ENCODE measurements around the gene CLASRP.

Gene CLASRP

DNA sequence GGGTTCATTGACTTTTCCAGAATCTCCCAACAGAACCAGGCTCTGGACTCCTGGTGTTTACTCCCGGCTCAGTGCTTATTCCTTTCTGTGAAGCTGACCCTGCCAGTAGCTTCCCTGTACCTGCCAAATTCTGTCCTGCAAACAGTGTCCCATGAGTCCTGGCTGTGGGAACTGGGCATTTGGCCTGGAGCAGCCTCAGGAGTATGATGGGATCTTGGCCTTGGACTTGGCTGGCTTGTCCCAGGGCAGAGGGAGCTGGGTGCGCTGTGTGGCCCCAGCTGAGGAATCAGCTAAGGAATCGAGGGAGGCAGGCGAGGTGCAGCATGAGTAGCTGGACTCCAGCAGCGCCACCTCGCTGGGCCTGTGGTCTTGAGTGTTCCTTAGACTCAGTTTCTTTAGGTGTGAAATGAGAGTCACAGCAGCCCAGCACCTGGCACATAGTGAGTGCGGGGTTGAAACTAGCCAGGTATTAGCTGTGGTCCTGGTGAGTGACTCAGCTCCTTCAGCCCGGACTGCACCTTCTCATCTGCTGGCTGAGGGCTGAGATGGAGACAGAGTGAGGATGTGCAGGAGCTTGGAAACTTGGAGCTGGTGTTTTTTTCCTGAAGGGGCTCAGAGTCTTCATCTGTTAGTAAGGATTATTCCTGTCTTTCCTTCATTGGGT lies 10.4 kb downstream of the CLASRP start:
- Histone ChIP-seq H3K27ac (replicated peaks) (no peak overlapping the region), H3K27me3 (ENCODE audit: insufficient read depth, poor library complexity, severe bottlenecking) (no peaks in the 10 kb centered on the region), H3K4me3 (replicated peaks; ENCODE audit: insufficient read depth, low read length) (no peak overlapping the region)
- no peak for DNase-seq (ENCODE audit: low read depth in 1 of 2, low spot score in 1 of 2)
- TF ChIP-seq POLR2AphosphoS5 (IDR thresholded peaks at IDR 0.05; ENCODE audit: low read depth) (no peak), SPI1 (IDR thresholded peaks at IDR 0.05; ENCODE audit: borderline replicate concordance, low read depth) (no peak), GABPA (IDR thresholded peaks at IDR 0.05; ENCODE audit: low read depth) (no peak)
- TF ChIP-seq, protein P1, sequence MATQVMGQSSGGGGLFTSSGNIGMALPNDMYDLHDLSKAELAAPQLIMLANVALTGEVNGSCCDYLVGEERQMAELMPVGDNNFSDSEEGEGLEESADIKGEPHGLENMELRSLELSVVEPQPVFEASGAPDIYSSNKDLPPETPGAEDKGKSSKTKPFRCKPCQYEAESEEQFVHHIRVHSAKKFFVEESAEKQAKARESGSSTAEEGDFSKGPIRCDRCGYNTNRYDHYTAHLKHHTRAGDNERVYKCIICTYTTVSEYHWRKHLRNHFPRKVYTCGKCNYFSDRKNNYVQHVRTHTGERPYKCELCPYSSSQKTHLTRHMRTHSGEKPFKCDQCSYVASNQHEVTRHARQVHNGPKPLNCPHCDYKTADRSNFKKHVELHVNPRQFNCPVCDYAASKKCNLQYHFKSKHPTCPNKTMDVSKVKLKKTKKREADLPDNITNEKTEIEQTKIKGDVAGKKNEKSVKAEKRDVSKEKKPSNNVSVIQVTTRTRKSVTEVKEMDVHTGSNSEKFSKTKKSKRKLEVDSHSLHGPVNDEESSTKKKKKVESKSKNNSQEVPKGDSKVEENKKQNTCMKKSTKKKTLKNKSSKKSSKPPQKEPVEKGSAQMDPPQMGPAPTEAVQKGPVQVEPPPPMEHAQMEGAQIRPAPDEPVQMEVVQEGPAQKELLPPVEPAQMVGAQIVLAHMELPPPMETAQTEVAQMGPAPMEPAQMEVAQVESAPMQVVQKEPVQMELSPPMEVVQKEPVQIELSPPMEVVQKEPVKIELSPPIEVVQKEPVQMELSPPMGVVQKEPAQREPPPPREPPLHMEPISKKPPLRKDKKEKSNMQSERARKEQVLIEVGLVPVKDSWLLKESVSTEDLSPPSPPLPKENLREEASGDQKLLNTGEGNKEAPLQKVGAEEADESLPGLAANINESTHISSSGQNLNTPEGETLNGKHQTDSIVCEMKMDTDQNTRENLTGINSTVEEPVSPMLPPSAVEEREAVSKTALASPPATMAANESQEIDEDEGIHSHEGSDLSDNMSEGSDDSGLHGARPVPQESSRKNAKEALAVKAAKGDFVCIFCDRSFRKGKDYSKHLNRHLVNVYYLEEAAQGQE (IDR thresholded peaks at IDR 0.05; ENCODE audit: insufficient replicate concordance, low read depth), result no peak
- TF ChIP-seq, protein P2, sequence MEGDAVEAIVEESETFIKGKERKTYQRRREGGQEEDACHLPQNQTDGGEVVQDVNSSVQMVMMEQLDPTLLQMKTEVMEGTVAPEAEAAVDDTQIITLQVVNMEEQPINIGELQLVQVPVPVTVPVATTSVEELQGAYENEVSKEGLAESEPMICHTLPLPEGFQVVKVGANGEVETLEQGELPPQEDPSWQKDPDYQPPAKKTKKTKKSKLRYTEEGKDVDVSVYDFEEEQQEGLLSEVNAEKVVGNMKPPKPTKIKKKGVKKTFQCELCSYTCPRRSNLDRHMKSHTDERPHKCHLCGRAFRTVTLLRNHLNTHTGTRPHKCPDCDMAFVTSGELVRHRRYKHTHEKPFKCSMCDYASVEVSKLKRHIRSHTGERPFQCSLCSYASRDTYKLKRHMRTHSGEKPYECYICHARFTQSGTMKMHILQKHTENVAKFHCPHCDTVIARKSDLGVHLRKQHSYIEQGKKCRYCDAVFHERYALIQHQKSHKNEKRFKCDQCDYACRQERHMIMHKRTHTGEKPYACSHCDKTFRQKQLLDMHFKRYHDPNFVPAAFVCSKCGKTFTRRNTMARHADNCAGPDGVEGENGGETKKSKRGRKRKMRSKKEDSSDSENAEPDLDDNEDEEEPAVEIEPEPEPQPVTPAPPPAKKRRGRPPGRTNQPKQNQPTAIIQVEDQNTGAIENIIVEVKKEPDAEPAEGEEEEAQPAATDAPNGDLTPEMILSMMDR (IDR thresholded peaks at IDR 0.05; ENCODE audit: insufficient read depth, low read length), result no peak

DNA sequence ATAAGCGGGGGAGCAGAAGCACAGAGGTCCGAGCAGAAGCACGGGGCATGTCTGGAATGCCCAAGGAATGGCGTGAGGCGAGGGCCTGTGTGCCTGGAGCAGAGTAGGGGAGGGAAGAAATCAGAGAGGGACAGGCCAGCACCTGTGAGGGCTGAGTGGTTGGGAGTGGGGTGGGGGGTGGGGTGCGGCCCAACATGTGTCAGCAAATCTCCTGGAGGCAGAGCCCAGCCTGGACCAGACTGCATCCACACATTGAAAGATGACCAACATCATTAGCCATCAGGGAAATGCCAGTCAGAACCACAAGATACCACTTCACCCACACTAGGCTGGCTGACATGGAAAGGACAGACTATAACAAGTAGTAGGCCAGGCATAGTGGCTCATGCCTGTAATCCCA lies 11.2 kb downstream of the CLASRP start:
- no peak for TF ChIP-seq POLR2AphosphoS5 (IDR thresholded peaks at IDR 0.05; ENCODE audit: low read depth)
- no peak for TF ChIP-seq GABPA (IDR thresholded peaks at IDR 0.05; ENCODE audit: low read depth)
- TF ChIP-seq, protein P1 (IDR thresholded peaks at IDR 0.05; ENCODE audit: insufficient replicate concordance, low read depth), result no peak
- TF ChIP-seq, protein P2 (IDR thresholded peaks at IDR 0.05; ENCODE audit: insufficient read depth, low read length), result no peak
- TF ChIP-seq SPI1 (IDR thresholded peaks at IDR 0.05; ENCODE audit: borderline replicate concordance, low read depth), result no peak
- Histone ChIP-seq H3K27me3 (ENCODE audit: insufficient read depth, poor library complexity, severe bottlenecking) (no peaks in the 10 kb centered on the region), H3K4me3 (replicated peaks; ENCODE audit: insufficient read depth, low read length) (no peak overlapping the region), H3K27ac (replicated peaks) (no peak overlapping the region)
- DNase-seq (ENCODE audit: low read depth in 1 of 2, low spot score in 1 of 2), result no peak

DNA sequence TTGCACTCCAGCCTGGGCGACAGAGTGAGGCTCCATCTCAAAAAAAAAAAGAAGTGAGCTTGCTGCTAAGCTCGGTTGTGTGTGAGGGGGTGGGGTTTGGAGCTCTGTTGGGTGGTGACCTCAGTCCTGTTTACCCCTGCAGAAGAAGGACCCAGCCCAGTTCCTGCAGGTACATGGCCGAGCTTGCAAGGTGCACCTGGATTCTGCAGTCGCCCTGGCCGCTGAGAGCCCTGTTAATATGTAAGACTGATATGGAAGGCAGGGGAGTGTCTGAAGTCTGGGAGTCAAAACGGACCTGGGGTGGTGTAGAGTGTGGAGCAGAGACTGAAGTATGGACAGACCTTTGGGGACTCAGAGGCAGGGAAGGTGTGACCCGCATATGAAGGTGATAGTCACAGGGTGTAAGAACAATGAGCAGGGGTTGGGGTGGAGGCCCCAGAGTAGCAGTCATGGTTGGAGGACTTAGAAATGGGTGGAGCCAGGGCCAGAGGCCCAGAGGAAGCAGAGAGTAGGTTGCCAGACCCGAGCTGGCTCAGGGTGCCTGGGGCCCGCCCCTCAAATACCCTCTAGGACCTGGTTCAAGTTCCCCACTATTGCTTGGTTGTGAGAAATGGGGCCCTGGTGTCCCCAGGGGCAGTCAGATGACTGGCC lies 13.2 kb downstream of the CLASRP start:
- TF ChIP-seq, protein P2 (IDR thresholded peaks at IDR 0.05; ENCODE audit: insufficient read depth, low read length), result no peak
- TF ChIP-seq SPI1 (IDR thresholded peaks at IDR 0.05; ENCODE audit: borderline replicate concordance, low read depth), result no peak
- TF ChIP-seq GABPA (IDR thresholded peaks at IDR 0.05; ENCODE audit: low read depth), result no peak
- TF ChIP-seq POLR2AphosphoS5 (IDR thresholded peaks at IDR 0.05; ENCODE audit: low read depth), result no peak
- TF ChIP-seq, protein P1 (IDR thresholded peaks at IDR 0.05; ENCODE audit: insufficient replicate concordance, low read depth), result no peak
- no peak for DNase-seq (ENCODE audit: low read depth in 1 of 2, low spot score in 1 of 2)
- no peak overlapping the region for H3K27ac ChIP-seq (replicated peaks)

More for the DNA sequence above, 13.2 kb downstream of the CLASRP start:
- H3K27me3 ChIP-seq (ENCODE audit: insufficient read depth, poor library complexity, severe bottlenecking), result no peaks in the 10 kb centered on the region
- no peak overlapping the region for H3K4me3 ChIP-seq (replicated peaks; ENCODE audit: insufficient read depth, low read length)

Measured in HL-60 (cell line).